HUDEP-2 (cell line): ENCODE data around the gene FCRL3.

Source experiments
- DNase-seq, 76 experiments: peaks; one replicate each; lab custom pipeline; 2025; ENCODE audit not compliant: unreplicated experiment in 76 of 76; lab: John Stamatoyannopoulos, UW

The FCRL3 gene

DNA sequence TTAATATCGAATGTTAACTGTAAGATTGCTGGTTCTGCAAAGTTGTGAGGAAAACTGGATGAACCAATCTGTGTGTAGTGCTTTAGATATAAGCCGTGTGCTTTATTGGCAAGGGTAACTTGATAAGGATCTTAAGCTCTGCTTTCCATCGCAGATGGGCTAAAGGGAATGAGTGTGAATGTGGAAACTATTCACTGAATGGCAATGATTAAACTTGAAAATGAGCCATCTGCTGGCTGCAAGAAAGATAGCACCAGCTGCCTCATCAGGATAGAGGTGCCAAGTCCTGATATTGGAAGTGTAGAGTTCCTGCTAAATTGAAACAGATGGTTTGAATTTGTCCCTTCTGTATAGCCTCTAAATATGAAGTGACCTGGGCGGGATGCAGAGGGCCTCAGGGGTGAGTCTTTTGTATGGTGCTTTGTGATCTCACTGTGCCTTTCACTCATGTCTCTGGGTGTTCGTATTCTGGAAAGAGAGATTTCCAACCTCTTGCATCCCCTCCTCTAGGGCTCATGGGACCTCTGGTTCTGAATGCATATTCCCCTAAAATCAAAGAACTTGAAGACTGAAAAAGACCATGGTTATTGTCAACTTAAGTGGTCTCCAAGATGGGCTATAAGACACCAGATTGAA, 9.2 kb downstream of the FCRL3 start:
- DNase-seq = peak in 8 of 76 experiments; percentile 1 to 28 (median 3)

DNA sequence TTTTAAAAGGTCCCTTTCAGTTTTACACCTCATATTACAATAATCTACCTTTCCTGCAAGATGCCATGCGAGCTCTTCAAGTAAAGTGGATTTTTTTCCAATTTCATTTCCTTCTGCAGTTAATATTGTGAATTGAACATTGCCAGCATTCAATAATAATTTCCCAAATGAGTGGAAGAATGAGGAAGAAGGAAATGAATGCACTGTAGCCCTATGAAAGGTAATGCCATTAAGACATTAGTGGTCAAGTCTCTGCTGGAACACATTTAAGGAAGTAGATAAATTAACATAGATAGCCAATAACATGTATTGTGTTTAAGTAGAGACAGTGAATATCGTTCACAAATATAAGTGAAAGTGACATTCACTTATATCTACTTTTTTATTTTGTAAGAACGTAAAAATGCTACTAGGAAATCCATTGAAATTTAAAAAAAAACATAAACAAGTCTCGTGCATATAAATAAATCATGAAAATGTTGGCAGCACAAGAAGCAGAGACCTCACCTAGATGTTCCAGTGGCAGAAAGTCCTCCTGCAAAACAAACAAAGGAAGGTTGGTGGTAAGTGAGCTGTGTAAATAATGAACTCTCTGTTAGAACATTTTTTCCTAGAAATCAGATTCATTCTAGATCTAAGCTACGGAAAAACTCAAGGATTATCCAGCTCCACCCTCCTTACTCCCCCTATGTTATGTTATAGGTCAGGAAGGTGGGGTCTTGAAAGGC, 17.7 kb downstream of the FCRL3 start:
- DNase-seq = no peak

DNA sequence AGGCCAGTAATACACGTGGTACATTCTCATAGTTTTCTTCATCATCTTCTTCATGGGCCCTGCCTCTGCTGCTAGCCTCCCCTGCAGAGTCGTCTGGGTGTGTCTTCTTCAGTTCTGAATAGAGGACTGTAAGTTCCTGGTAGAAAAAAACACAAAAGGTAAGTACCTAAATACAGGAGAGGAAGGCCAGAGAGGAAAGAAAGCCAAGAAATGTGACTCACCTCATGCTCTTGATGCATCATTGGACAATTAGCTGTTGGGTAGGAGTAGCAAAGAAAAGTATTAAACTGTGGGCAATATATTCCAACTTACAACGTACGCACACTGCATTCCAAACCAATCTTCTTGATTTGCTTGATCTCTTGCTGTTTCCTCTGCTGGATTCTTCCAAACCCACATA, 21.8 kb downstream of the FCRL3 start:
- no peak for DNase-seq

DNA sequence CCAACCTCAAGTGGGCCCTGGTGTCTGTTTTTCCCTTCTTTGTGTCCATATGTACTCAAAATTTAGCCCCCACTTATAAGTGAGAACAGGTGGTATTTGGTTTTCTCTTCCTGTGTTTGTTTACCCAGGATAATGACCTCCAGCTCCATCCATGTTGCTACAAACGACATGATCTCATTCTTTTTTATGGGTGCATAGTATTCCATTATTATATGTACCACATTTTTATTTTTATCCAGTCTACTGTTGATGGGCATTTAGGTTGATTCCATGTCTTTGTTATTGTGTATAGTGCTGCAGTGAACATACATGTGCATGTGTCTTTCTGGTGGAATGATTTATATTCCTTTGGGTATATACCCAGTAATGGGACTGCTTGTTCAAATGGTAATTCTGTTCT, 27.6 kb downstream of the FCRL3 start:
- no peak for DNase-seq

DNA sequence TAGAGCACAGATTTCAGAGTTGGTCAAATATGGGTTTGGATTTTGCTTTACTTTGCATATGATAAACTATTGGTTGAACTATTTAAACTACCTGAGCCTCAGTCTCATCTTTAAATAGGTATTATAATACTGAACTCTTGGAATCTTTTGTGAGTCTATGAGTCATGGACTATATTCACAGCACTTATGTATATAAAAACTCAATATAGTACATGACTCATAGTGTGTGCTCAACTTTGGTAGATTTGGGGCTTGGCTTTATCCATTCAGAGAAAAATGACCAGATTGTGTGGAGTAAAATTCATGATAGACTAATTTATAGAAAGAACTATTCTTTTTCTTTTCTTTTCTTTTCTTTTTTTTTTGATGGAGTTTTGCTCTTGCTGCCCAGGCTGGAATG, 28.7 kb downstream of the FCRL3 start:
- no peak for DNase-seq

DNA sequence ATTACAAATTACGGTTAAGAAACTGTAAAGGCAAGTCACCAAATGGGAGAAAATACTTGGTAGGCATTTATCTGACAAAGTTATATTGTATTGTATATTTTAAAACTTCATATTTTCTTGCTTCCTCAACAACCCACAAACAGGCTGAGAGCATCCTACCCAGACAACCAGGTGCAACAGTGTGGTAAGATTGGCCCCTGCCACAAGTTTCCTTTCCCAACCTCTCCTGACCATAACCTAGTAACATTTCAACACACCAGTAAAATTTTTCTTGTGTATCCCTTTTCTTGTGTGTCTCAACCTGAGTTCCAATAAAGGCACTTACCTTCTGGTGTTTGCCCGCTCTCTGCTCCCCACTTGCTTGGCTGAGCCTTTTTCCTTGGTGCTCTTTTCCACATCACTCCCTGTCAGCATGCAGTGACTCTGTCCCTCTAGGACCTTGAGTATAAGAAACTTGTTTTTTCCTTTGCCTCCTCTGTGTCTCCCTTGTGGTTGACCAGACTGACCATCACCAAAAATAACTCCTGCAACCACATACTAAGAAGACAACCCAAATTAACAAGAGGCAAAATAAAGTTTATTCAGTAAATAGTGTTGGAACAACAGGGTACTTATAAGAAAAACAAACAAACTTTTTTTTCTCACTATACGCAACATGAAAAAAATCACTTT, 40.9 kb downstream of the FCRL3 start:
- no peak for DNase-seq

DNA sequence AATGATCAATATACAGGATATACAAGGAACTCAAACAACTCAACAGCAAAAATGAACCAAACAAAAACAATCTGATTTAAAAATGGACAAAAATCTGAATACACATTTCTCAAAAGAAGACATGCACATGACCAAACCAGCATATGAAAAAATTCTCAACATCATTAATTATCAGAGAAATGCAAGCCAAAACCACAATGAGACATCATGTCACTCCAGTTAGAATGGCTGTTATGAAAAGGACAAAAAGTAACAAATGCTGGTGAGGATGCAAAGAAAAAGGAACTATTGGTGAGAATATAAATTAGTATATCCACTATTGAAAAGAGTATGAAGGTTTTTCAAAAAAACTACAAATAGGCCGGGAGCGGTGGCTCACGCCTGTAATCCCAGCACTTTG, 42.0 kb downstream of the FCRL3 start:
- DNase-seq = no peak

DNA sequence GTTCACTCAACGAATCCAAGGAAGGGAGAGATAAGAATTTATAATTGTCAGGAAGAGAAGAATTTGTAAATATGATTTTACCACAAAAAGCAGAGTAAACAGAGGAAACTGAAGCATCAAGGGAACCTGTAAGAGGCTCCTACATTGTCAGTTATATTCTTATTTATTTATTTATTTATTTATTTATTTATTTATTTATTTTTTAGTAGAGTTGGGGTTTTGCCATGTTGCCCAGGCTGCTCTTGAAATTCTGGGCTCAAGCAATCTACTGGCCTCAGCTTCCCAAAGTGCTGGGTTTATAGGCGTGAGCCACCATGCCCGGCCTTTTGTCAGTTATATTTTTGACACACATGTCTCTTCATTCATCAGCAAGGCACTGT, 47.1 kb downstream of the FCRL3 start:
- DNase-seq = no peak

DNA sequence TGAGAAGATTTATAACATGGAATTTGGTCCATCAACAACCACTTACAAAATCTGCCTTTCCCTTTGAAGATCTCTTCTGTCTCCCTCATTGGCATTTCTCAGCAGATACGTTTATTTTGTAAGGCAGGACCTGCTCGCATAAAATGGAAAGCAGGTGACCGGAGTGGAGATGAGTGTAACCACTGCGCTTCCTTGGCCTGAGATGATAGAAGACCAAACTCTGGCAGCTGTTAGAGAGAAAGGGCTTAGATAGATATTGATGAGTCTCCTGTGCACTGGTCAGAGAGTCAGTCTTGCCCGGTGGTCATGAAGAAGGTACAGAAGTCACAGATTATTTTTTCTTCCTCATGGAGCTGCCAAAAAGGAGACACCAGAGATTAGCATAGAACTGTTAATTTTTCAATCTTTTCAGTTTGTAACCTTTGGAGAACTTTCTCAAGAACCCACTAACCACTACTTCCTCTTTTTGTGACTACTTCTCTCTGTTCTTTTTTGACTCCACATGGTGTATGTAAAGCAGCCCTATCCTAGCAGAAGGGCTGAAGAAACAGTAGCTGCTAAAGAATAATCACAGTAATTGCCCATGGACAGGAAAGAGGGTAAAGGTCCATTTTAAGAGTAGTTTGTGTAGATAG, 47.6 kb downstream of the FCRL3 start:
- no peak for DNase-seq

DNA sequence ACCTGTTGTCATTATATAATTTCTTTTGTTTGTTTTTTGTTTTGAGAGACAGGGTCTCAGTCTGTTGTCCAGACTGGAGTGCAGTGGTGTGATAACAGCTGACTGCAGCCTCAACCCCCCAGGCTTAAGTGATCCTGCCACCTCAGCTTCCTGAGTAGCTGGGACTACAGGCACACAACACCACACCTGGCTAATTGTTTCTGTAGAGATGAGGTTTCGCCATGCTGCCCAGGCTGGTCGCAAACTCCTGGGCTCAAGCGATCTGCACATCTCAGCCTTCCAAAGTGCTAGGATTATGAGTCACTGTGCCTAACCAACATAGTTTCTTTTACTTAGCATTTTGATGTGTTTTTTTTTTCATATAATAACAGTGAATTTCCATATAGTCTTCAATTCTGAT, 52.3 kb downstream of the FCRL3 start:
- DNase-seq = no peak

DNA sequence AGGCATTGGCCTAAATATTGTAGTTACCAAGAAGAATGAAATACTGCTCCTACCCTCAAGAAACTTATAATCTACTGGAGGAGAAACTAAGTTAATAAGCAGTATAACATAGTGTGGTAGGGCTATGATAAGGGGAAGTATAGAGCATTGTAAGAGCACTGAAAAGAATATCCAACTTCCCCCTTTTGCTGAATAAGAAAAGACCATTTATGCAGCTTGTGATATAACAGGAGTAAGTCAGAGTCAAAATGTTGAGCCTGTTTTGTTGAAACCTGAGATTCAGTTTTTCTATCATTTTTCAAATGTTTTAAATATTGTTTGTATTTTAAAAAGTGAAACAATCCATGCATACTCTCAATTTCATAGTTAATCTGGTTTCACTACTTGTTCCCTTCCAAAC, 54.4 kb downstream of the FCRL3 start:
- no peak for DNase-seq

DNA sequence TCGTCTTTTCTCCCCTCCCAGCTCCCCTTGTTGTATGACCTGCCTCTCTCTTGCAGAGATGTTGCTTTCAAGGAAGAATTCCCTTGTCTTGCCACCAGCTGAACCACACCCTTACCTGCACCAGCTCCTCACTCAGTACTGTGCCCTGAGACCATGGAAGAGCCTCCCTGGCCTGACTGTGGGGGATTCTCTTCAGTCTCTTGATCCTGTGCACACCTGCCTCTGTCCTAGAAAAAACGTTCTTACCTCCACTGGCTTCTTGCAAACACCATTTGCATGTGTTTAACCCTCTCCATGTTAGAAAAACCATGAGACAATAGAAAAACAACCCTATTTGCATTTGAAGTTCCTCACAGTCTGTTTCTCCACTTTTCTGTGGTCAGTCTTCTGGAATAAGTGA, 59.4 kb downstream of the FCRL3 start:
- no peak for DNase-seq

DNA sequence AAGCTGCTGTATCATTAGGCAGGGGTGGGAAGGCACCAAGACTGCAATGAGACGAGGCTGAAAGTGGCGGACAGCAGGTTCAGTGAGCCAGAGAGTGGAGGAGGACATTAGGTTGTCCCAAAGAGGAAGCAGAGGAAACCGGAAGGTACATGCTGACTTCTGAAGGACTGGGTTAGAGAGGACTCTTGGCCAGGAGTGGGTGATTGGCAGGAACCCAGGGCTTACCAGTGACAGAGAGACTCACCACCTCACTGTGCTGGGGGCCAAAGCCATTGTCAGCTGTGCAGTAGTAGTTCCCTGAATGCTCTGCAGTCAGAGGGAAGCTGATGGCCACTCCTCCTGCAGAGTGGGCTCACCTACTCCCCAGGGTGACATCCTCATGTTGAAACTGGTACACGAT, 60.8 kb downstream of the FCRL3 start:
- DNase-seq = no peak

DNA sequence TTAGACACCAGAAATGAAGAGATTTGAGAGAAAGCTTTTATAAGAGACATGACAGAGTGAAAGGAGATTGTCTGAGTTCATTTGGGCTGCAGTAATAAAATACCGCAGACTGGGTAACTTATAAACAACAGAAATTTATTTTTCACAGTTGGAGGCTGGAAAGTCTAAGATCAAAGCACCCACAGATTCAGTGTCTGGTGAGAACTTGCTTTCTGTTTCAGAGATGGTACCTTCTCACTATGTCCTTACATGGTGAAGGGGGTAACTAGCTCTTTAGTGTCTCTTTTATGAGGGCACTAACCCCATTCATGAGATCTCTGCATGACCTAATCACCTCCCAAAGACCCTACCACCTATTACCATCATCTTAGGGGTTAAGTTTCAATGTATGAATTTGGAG, 71.8 kb downstream of the FCRL3 start:
- no peak for DNase-seq
